DMS 273 (cell line): ENCODE measurements around the gene PCDHGB4.
A peak's percentile ranks its signal among the peaks of the same experiment; 100 is the strongest.
"Not testable (repeated sequence)": the region's sequence is repeated elsewhere in the genome, so short reads cannot be mapped to it uniquely, and the experiment has no call there.

ENCODE experiments used
- DNase-seq: peaks from one replicate; lab custom pipeline; 2025; ENCODE audit not compliant: unreplicated experiment; lab: John Stamatoyannopoulos, UW

PCDHGB4 gene

GRCh38 chr5:141366016-141366896, 21.2 kb upstream of the PCDHGB4 start:
- DNase-seq: no peak

GRCh38 chr5:141369994-141370848, 17.3 kb upstream of the PCDHGB4 start, which contains the start of gene PCDHGB3:
PCDHGB3 (plus strand) TSS chr5:141370242; CDS start chr5:141370395, 153 bp downstream.
- DNase-seq: no peak

- no peak for DNase-seq
These were observed 15.7 kb upstream of the PCDHGB4 start for GRCh38 chr5:141371572-141372475.

GRCh38 chr5:141373673-141374317, 13.7 kb upstream of the PCDHGB4 start, which contains the start of gene PCDHGA6:
PCDHGA6 (plus strand) TSS chr5:141373891; CDS start chr5:141374084, 193 bp downstream.
- DNase-seq: no peak

DNA sequence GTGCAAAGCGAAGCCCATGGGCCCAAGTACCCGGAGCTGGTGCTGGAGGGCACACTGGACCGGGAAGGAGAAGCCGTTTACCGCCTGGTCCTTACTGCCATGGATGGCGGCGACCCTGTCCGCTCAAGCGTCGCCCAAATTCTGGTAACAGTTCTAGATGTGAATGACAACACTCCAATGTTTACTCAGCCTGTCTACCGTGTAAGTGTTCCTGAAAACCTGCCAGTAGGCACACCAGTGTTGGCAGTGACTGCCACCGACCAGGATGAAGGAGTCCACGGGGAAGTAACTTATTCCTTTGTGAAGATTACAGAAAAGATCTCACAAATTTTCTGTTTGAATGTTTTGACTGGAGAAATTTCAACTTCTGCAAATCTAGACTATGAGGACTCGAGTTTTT, 12.9 kb upstream of the PCDHGB4 start:
- DNase-seq: no peak

DNA sequence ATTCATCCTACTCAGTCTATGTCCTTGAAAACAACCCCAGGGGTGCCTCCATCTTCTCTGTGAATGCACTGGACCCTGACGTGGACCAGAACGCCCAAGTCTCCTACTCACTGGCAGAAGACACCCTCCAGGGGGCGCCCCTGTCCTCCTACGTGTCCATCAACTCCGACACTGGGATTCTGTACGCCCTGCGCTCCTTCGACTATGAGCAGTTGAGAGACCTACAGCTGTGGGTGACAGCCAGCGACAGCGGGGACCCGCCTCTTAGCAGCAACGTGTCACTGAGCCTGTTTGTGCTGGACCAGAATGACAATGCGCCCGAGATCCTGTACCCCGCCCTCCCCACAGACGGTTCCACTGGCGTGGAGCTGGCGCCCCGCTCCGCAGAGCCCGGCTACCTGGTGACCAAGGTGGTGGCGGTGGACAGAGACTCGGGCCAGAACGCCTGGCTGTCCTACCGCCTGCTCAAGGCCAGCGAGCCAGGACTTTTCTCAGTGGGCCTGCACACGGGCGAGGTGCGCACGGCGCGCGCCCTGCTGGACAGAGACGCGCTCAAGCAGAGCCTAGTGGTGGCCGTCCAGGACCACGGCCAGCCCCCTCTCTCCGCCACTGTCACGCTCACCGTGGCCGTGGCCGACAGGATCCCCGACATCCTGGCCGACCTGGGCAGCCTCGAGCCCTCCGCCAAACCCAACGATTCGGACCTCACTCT, 11.9 kb upstream of the PCDHGB4 start:
- DNase-seq: not testable (repeated sequence)

GRCh38 chr5:141382469-141383294, 4.8 kb upstream of the PCDHGB4 start, which contains the start of gene PCDHGA7:
PCDHGA7 (plus strand) TSS chr5:141382742; CDS start chr5:141382900, 158 bp downstream.
- no peak for DNase-seq

DNA sequence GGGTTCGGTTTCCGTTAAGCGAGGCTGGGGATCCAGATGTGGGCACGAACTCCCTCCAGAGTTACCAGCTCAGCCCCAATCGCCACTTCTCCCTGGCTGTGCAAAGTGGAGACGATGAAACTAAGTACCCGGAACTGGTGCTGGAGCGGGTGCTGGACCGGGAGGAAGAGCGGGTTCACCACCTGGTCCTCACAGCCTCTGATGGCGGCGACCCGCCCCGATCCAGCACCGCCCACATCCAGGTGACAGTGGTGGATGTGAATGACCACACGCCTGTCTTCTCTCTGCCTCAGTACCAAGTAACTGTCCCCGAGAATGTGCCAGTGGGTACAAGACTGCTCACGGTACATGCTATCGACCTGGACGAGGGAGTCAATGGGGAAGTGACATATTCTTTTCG, 4.2 kb upstream of the PCDHGB4 start:
- no peak for DNase-seq

- no peak for DNase-seq
These were observed 2.8 kb upstream of the PCDHGB4 start for GRCh38 chr5:141384471-141385267.

DNA sequence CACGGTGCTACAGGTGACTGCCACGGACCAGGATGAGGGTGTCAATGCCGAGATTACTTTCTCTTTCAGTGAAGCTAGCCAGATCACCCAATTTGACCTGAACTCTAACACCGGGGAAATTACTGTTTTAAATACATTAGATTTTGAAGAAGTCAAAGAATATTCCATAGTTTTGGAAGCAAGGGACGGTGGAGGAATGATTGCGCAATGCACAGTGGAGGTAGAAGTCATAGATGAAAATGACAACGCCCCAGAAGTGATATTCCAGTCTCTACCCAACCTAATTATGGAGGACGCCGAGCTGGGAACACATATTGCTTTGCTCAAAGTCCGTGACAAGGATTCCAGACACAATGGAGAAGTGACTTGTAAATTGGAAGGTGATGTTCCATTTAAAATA, 1.2 kb downstream of the PCDHGB4 start:
- no peak for DNase-seq

GRCh38 chr5:141389153-141390042, 1.9 kb downstream of the PCDHGB4 start:
- DNase-seq: no peak

- peak; percentile 46 for DNase-seq
These were observed 5.1 kb downstream of the PCDHGB4 start, which contains the start of gene PCDHGA8 for GRCh38 chr5:141392429-141393198. PCDHGA8 (plus strand) TSS chr5:141392633; CDS start chr5:141392814, 181 bp downstream.

DNA sequence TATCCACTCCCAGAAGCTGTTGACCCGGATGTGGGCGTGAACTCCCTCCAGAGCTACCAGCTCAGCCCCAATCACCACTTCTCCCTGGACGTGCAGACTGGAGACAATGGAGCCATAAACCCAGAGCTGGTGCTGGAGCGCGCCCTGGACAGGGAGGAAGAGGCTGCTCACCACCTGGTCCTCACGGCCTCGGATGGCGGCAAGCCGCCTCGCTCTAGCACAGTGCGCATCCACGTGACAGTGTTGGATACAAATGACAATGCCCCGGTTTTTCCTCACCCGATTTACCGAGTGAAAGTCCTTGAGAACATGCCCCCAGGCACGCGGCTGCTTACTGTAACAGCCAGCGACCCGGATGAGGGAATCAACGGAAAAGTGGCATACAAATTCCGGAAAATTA, 5.8 kb downstream of the PCDHGB4 start:
- DNase-seq: no peak

- DNase-seq: not testable (repeated sequence)
These were observed 7.1 kb downstream of the PCDHGB4 start for GRCh38 chr5:141394401-141395187.
